Smooth muscle cell of the pulmonary artery (primary cell): Measurements from ENCODE around the gene SAV1. TPM values are rescaled to one million over a fixed set of nuclear protein-coding genes. Genes with fewer than 3 reads are reported as not detected.

Experiments used
- total RNA-seq: library from RNA; depleted of rRNA; stranded (reverse); fragments of >200 nt; gene quantifications from 2 replicates; pipeline ENCODE4 v1.2.3, GENCODE V29; 2014

The SAV1 gene
- 22.9 and 26.7 TPM in 2 replicates for total RNA-seq

GRCh38 chr14:50667996-50668825 is at the start of gene SAV1:
Gene SAV1 (minus strand): TSS chr14:50668306. CDS start chr14:50667967, 339 bp downstream.

Other genes with a start within 250 kb of the SAV1 start
- 51.0 and 71.9 TPM in 2 replicates for gene MAP4K5, start 135.7 kb downstream of the SAV1 start, total RNA-seq
- gene ATL1, start 108.2 kb downstream of the SAV1 start, total RNA-seq = 4.0 and 6.0 TPM in 2 replicates
- gene NIN, start 162.9 kb upstream of the SAV1 start, total RNA-seq = 25.9 and 28.0 TPM in 2 replicates
- gene ABHD12B, start 203.7 kb upstream of the SAV1 start, total RNA-seq = not detected in 2 replicates